Measurements from ENCODE around the gene RAPH1.

The RAPH1 gene

DNA sequence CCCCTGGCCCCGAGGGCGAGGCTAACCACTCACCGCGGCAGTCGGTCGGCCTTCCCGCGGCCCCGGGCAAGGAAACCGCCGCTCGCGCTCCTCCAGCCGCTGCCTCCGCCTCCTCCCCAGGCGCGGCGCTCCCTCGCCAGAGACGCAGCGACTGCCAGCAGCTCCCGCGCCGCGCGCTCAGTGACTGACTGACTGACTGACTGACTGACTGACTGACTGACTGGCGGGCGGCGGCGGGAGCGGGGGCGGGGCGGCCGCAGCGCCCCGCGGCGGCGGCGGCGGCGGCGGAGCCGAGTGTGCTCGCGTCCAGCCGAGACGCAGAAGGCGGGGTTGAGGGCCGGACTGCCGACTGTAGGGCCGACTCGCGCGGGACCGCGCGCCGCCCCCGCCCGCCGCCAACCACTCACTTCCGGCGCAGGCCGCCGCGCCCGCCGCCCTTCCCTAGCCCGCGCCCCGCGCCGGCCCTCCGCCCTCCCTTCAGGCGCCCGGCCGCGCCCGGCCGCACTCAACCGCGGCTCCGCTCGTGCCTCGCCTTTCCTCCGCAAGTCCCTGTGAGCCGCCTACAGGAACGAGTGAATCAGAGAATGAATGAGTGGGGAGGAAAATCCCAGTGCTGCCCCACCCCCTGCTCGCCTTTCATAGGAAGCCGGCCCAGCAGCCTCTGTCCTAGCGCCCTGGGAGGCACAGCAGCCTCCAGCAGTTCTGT, at the start of gene RAPH1 (continued):
- TF ChIP-seq, protein P1, sequence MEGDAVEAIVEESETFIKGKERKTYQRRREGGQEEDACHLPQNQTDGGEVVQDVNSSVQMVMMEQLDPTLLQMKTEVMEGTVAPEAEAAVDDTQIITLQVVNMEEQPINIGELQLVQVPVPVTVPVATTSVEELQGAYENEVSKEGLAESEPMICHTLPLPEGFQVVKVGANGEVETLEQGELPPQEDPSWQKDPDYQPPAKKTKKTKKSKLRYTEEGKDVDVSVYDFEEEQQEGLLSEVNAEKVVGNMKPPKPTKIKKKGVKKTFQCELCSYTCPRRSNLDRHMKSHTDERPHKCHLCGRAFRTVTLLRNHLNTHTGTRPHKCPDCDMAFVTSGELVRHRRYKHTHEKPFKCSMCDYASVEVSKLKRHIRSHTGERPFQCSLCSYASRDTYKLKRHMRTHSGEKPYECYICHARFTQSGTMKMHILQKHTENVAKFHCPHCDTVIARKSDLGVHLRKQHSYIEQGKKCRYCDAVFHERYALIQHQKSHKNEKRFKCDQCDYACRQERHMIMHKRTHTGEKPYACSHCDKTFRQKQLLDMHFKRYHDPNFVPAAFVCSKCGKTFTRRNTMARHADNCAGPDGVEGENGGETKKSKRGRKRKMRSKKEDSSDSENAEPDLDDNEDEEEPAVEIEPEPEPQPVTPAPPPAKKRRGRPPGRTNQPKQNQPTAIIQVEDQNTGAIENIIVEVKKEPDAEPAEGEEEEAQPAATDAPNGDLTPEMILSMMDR (tag by site-specific recombination; IDR thresholded peaks at IDR 0.05): 0 out of 2 replicates have a peak, but pooled peaks have one; percentile 11
- TF ChIP-seq GLIS2 (tag by site-specific recombination; IDR thresholded peaks at IDR 0.05): peak; percentile 42; the same call in 1 of the 2 replicates
- peak; percentile 34; the same call in 1 of the 2 replicates for TF ChIP-seq ZBTB17 (tag by site-specific recombination; IDR thresholded peaks at IDR 0.05)
- TF ChIP-seq ZNF423 (tag by site-specific recombination; IDR thresholded peaks at IDR 0.05): no peak
- TF ChIP-seq KLF9 (tag by site-specific recombination; IDR thresholded peaks at IDR 0.05; ENCODE audit: low read depth): peak; percentile 25; the same call in 1 of the 2 replicates
- TF ChIP-seq IKZF3 (tag by site-specific recombination; IDR thresholded peaks at IDR 0.05): no peak
- peak; percentile 73 for TF ChIP-seq GLIS1 (tag by site-specific recombination; IDR thresholded peaks at IDR 0.05)
- TF ChIP-seq ZNF341 (tag by site-specific recombination; IDR thresholded peaks at IDR 0.05; ENCODE audit: low read depth): peak; percentile 62
- no peak for TF ChIP-seq ZNF354C (tag by site-specific recombination; IDR thresholded peaks at IDR 0.05; ENCODE audit: borderline replicate concordance, low read depth)
- TF ChIP-seq ZNF404 (tag by site-specific recombination; IDR thresholded peaks at IDR 0.05): no peak
- TF ChIP-seq MZF1 (tag by site-specific recombination; IDR thresholded peaks at IDR 0.05; ENCODE audit: borderline replicate concordance): 0 out of 2 replicates have a peak, but pooled peaks have one; percentile 21
- TF ChIP-seq, protein P2, sequence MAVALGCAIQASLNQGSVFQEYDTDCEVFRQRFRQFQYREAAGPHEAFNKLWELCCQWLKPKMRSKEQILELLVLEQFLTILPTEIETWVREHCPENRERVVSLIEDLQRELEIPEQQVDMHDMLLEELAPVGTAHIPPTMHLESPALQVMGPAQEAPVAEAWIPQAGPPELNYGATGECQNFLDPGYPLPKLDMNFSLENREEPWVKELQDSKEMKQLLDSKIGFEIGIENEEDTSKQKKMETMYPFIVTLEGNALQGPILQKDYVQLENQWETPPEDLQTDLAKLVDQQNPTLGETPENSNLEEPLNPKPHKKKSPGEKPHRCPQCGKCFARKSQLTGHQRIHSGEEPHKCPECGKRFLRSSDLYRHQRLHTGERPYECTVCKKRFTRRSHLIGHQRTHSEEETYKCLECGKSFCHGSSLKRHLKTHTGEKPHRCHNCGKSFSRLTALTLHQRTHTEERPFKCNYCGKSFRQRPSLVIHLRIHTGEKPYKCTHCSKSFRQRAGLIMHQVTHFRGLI (tag by site-specific recombination; IDR thresholded peaks at IDR 0.05): peak; percentile 17; the same call in 1 of the 2 replicates
- no peak for TF ChIP-seq ZNF133 (tag by site-specific recombination; IDR thresholded peaks at IDR 0.05)
- peak; percentile 39; the same call in 1 of the 2 replicates for TF ChIP-seq ZIC2 (tag by site-specific recombination; IDR thresholded peaks at IDR 0.05)
- TF ChIP-seq ZBTB11 (tag by site-specific recombination; conservative IDR thresholded peaks at IDR 0.05; ENCODE audit: low read depth): peak; percentile 36; the same call in 1 of the 2 replicates
- no peak for TF ChIP-seq ZNF114 (tag by site-specific recombination; IDR thresholded peaks at IDR 0.05)
- peak; percentile 37; the same call in 1 of the 2 replicates for TF ChIP-seq KLF10 (tag by site-specific recombination; IDR thresholded peaks at IDR 0.05)
- TF ChIP-seq, protein P3, sequence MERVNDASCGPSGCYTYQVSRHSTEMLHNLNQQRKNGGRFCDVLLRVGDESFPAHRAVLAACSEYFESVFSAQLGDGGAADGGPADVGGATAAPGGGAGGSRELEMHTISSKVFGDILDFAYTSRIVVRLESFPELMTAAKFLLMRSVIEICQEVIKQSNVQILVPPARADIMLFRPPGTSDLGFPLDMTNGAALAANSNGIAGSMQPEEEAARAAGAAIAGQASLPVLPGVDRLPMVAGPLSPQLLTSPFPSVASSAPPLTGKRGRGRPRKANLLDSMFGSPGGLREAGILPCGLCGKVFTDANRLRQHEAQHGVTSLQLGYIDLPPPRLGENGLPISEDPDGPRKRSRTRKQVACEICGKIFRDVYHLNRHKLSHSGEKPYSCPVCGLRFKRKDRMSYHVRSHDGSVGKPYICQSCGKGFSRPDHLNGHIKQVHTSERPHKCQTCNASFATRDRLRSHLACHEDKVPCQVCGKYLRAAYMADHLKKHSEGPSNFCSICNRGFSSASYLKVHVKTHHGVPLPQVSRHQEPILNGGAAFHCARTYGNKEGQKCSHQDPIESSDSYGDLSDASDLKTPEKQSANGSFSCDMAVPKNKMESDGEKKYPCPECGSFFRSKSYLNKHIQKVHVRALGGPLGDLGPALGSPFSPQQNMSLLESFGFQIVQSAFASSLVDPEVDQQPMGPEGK (tag by site-specific recombination; IDR thresholded peaks at IDR 0.05): peak; percentile 14; the same call in 1 of the 2 replicates
- TF ChIP-seq ZNF629 (tag by site-specific recombination; IDR thresholded peaks at IDR 0.05): no peak
- TF ChIP-seq GLI4 (tag by site-specific recombination; IDR thresholded peaks at IDR 0.05): no peak
- no peak for TF ChIP-seq ZBTB21 (tag by site-specific recombination; IDR thresholded peaks at IDR 0.05)
- TF ChIP-seq, protein P4, sequence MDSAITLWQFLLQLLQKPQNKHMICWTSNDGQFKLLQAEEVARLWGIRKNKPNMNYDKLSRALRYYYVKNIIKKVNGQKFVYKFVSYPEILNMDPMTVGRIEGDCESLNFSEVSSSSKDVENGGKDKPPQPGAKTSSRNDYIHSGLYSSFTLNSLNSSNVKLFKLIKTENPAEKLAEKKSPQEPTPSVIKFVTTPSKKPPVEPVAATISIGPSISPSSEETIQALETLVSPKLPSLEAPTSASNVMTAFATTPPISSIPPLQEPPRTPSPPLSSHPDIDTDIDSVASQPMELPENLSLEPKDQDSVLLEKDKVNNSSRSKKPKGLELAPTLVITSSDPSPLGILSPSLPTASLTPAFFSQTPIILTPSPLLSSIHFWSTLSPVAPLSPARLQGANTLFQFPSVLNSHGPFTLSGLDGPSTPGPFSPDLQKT (IDR thresholded peaks at IDR 0.05; ENCODE audit: borderline replicate concordance, low read depth, low read length): peak; percentile 86; the same call in 1 of the 2 replicates
- TF ChIP-seq ZNF155 (tag by site-specific recombination; IDR thresholded peaks at IDR 0.05): no peak
- 0 out of 2 replicates have a peak, but pooled peaks have one; percentile 13 for TF ChIP-seq ZSCAN30 (tag by site-specific recombination; IDR thresholded peaks at IDR 0.05)
- TF ChIP-seq, protein P5, sequence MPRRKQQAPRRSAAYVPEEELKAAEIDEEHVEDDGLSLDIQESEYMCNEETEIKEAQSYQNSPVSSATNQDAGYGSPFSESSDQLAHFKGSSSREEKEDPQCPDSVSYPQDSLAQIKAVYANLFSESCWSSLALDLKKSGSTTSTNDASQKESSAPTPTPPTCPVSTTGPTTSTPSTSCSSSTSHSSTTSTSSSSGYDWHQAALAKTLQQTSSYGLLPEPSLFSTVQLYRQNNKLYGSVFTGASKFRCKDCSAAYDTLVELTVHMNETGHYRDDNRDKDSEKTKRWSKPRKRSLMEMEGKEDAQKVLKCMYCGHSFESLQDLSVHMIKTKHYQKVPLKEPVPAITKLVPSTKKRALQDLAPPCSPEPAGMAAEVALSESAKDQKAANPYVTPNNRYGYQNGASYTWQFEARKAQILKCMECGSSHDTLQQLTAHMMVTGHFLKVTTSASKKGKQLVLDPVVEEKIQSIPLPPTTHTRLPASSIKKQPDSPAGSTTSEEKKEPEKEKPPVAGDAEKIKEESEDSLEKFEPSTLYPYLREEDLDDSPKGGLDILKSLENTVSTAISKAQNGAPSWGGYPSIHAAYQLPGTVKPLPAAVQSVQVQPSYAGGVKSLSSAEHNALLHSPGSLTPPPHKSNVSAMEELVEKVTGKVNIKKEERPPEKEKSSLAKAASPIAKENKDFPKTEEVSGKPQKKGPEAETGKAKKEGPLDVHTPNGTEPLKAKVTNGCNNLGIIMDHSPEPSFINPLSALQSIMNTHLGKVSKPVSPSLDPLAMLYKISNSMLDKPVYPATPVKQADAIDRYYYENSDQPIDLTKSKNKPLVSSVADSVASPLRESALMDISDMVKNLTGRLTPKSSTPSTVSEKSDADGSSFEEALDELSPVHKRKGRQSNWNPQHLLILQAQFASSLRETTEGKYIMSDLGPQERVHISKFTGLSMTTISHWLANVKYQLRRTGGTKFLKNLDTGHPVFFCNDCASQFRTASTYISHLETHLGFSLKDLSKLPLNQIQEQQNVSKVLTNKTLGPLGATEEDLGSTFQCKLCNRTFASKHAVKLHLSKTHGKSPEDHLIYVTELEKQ (tag by site-specific recombination; IDR thresholded peaks at IDR 0.05; ENCODE audit: borderline replicate concordance): peak; percentile 44; the same call in 1 of the 2 replicates
- peak; percentile 68; the same call in 1 of the 2 replicates for TF ChIP-seq ZNF24 (tag by site-specific recombination; IDR thresholded peaks at IDR 0.05)

Data from HEK293 (cell line).